OCI-LY7 (cell line): ENCODE data around the gene VAMP4.

Experiments used
- CTCF ChIP-seq: fragments of 200-600 bp; sonication (generic); conservative IDR thresholded peaks from 2 replicates; pipeline ENCODE4 v1.5.1; 2014; ENCODE audit warnings: mild to moderate bottlenecking, antibody characterized with exemption, low read length, moderate library complexity, mixed read lengths
- EZH2phosphoT487 ChIP-seq: fragments of 200-600 bp; sonication (generic); IDR thresholded peaks from 2 replicates; pipeline ENCODE4 v1.6.1; 2018; ENCODE audit warnings: low read depth, borderline replicate concordance, mild to moderate bottlenecking, mixed run types, antibody characterized with exemption, low read length, moderate library complexity, mixed read lengths

GRCh38 chr1:171762143-171762563 lies 20.3 kb upstream of the VAMP4 start:
- TF ChIP-seq CTCF (no peak), EZH2phosphoT487 (no peak)
